ENCODE measurements around the gene SCCPDH.

- TF ChIP-seq, protein P1, sequence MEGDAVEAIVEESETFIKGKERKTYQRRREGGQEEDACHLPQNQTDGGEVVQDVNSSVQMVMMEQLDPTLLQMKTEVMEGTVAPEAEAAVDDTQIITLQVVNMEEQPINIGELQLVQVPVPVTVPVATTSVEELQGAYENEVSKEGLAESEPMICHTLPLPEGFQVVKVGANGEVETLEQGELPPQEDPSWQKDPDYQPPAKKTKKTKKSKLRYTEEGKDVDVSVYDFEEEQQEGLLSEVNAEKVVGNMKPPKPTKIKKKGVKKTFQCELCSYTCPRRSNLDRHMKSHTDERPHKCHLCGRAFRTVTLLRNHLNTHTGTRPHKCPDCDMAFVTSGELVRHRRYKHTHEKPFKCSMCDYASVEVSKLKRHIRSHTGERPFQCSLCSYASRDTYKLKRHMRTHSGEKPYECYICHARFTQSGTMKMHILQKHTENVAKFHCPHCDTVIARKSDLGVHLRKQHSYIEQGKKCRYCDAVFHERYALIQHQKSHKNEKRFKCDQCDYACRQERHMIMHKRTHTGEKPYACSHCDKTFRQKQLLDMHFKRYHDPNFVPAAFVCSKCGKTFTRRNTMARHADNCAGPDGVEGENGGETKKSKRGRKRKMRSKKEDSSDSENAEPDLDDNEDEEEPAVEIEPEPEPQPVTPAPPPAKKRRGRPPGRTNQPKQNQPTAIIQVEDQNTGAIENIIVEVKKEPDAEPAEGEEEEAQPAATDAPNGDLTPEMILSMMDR (conservative IDR thresholded peaks at IDR 0.05 in 1 of 2, IDR thresholded peaks at IDR 0.05 in 1 of 2; ENCODE audit: low read depth in 1 of 2, low read length in 2 of 2): no peak
- no peak for TF ChIP-seq EZH2 (IDR thresholded peaks at IDR 0.05; ENCODE audit: low read length, missing control alignments)
Observed at GRCh38 chr1:246760422-246761347, 36.5 kb downstream of the SCCPDH start.

All from fibroblast of lung (primary cell).